Measurements from ENCODE around the gene BCLAF3. TPM values are rescaled to one million over a fixed set of nuclear protein-coding genes. Genes with fewer than 3 reads are reported as not detected.

BCLAF3 gene
- total and polyA plus RNA-seq, 2 of the 13 experiments (the other 11 are each of a cell fraction or from before 2014, with no cell fraction given), result 1.5 to 2.7 TPM

GRCh38 chrX:19960913-19961312, 29.9 kb downstream of the BCLAF3 start:
- intact Hi-C loops (cut with micrococcal nuclease; ENCODE audit: unreplicated experiment) (no loop called here), in situ Hi-C loops (cut with HindIII; ENCODE audit: extremely low pct_ligation_motif_present, low pct_unique_long_range_greater_than_20kb) (no loop called here)
- Histone ChIP-seq H3K4me2 (ENCODE audit: low read depth, low read length) (no peak overlapping the region), H3K27me3 (ENCODE audit: control insufficient read depth in 1 of 2, insufficient read depth in 2 of 2, low read length in 2 of 2) (no peaks in the 10 kb centered on the region), H3K27ac (ENCODE audit: extremely low read length, insufficient read depth, low read length) (no peak overlapping the region), H4K20me1 (ENCODE audit: insufficient read depth, low read length) (no peaks in the 10 kb centered on the region), H3K36me3 (replicated peaks in 1 of 2; ENCODE audit: control insufficient read depth in 1 of 2, insufficient read depth in 2 of 2, low read length in 2 of 2) (no peaks in the 10 kb centered on the region), H3K4me3 (replicated peaks in 1 of 3; ENCODE audit: insufficient read depth in 1 of 3, low read depth in 2 of 3, low read length in 3 of 3) (no peak overlapping the region), H3K9ac (ENCODE audit: insufficient read depth, low read depth, low read length) (no peak overlapping the region), H3K79me2 (ENCODE audit: insufficient read depth, low read length) (no peaks in the 10 kb centered on the region), H3K9me3 (ENCODE audit: low read length) (no peaks in the 10 kb centered on the region), H2AFZ (ENCODE audit: low read length) (no peak overlapping the region), H3K4me1 (ENCODE audit: insufficient read depth, low read length) (peaks cover 16% of the 10 kb centered on the region)
- WGBS (ENCODE audit: low lambda C conversion rate), result 100% methylated on average over 1 of the region's 1 CpG
- DNase-seq (ENCODE audit: low spot score) (no peak), ATAC-seq (no peak), FAIRE-seq (no peak)
- no TSS peak for BruUV-seq (replicated peaks)
- TF ChIP-seq ZNF547 (CRISPR knock-in tag; IDR thresholded peaks at IDR 0.05), result no peak
- TF ChIP-seq SIN3A (IDR thresholded peaks at IDR 0.05; ENCODE audit: borderline replicate concordance, low read depth, low read length), result no peak
- TF ChIP-seq TP53 (CRISPR knock-in tag; conservative IDR thresholded peaks at IDR 0.05), result no peak
- no peak for TF ChIP-seq PHF21A (CRISPR knock-in tag; IDR thresholded peaks at IDR 0.05)
- TF ChIP-seq ZNF605 (CRISPR knock-in tag; IDR thresholded peaks at IDR 0.05), result no peak
- TF ChIP-seq NONO (IDR thresholded peaks at IDR 0.05), result no peak
- no peak for TF ChIP-seq NONO (CRISPR knock-in tag; conservative IDR thresholded peaks at IDR 0.05)
- no peak for TF ChIP-seq GPBP1L1 (CRISPR knock-in tag; IDR thresholded peaks at IDR 0.05)
- ChIA-PET POLR2A (no interaction called here), CTCF (ENCODE audit: low intra/inter-chr PET ratio, low total read pairs) (no interaction called here)
